Testis (tissue), 5 donors: ENCODE data around the gene RNF144B. TPM values are rescaled to one million over a fixed set of nuclear protein-coding genes. Genes with fewer than 3 reads are reported as not detected.

Source experiments
- DNase-seq: peaks from one replicate; pipeline ENCODE4 v3.0.0-alpha.2; 2019
- H3K27ac ChIP-seq, 2 donors: fragments of 200-600 bp; sonication (generic); one replicate each; pipeline ENCODE4 v1.5.1; 2019
- H3K27me3 ChIP-seq: fragments of 200-600 bp; sonication (generic); one replicate; pipeline ENCODE4 v1.5.1; 2019
- H3K36me3 ChIP-seq: fragments of 200-600 bp; sonication (generic); one replicate; pipeline ENCODE4 v1.5.1; 2017; ENCODE audit warnings: low read depth; ENCODE audit errors: missing control alignments
- H3K4me1 ChIP-seq: fragments of 200-600 bp; sonication (generic); one replicate; pipeline ENCODE4 v1.5.1; 2019
- H3K4me3 ChIP-seq, 2 donors: fragments of 200-600 bp; sonication (generic); one replicate each; pipeline ENCODE4 v1.5.1; 2017 to 2019
- H3K9me3 ChIP-seq: fragments of 200-600 bp; sonication (generic); one replicate; pipeline ENCODE4 v1.5.1; 2017
- CTCF ChIP-seq, 3 experiments: fragments of 450-650 bp in 2 of 3; fragments of 200-600 bp in 1 of 3; sonication (generic) in 1 of 3; IDR thresholded peaks; one replicate each; pipeline ENCODE4 v1.5.1; 2016 to 2019; ENCODE audit warnings: antibody characterized with exemption in 3 of 3, mild to moderate bottlenecking in 2 of 3, moderate library complexity in 1 of 3
- POLR2A ChIP-seq: fragments of 450-650 bp; IDR thresholded peaks from one replicate; pipeline ENCODE4 v1.6.1; 2017; ENCODE audit warnings: antibody characterized with exemption, mild to moderate bottlenecking, moderate library complexity
- WGBS, 2 donors: methylation state at CpG; one replicate each; pipeline ENCODE4 v1.1.5; 2018; 5-methylcytosine and 5-hydroxymethylcytosine counted together
- intact Hi-C: fragments of 100-400 bp; cut with DNase I; formaldehyde crosslinking; loops from one replicate; pipeline ENCODE4 v1.15.1; 2023; ENCODE audit warnings: low total_unique reads
- long read RNA-seq, 2 donors: transcript quantifications; one replicate each; lab custom pipeline, GENCODE V29; 2026
- polyA plus RNA-seq: library from polyadenylated mRNA; stranded (reverse); fragments of 350-450 nt; fragmentation: Illumina TruSeq; extraction: RNeasy Lipid Tissue Mini Kit (QIAGEN cat#74804); gene quantifications from one replicate; pipeline ENCODE4 v1.2.3, GENCODE V29; 2014; ENCODE audit warnings: low read depth, low replicate concordance; ENCODE audit not compliant: insufficient read depth
- total RNA-seq, 2 donors: library from RNA; depleted of rRNA; stranded (reverse); fragments of >200 nt; gene quantifications; one replicate each; pipeline ENCODE4 v1.2.3, GENCODE V29; 2016

Gene RNF144B
- total RNA-seq: 1 to 10 TPM; 6.1 TPM
- 6.3 TPM for polyA plus RNA-seq
- long read RNA-seq, donor 1: 0 reads
- long read RNA-seq, donor 2: 0 reads

DNA sequence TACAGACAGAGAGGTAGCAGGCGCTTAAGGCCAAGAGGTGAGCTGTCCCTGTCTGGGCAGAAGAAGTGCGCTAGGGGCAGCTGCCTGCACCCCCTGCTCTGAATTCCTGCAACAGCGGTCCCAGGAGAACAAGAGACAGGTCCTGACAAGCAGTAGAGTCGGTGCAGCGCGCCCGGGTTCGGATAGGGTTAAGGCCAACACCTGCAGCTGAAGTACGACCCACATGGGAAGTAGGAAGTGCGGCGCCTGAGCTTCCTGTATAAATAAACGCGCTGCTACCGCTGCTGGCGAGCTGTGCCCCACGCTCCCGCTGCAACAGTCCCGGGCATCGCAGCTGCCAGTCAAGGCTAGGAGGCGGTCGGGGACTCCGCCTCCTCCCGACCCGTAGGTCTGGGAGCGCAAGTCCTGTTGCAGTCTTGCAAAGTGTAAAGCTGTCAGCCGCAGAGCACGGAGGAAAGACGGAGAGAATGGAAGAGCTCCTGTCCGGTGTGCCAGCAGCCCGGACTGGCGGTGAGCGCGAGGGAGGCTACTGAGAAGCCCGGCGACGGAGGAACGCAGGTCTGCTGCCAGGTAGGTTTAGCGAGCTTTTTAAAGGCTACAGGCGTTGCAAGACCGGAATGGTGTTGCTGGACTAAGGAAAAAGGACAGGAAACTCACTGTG, at the start of gene RNF144B:
TSS of gene RNF144B (plus strand) at position 290 of the 661 bp plus-strand sequence. CDS start 12,185 bp downstream, outside the sequence.
- H3K4me1 ChIP-seq: peaks cover 13% of the 10 kb centered on the region
- peak; percentile 82 for DNase-seq
- H3K4me3 ChIP-seq: peak within 1 kb of the TSS; percentile 41 to 62
- TF ChIP-seq POLR2A (no peak), CTCF (IDR thresholded peaks at IDR 0.05) (no peak)
- H3K27ac ChIP-seq: peak within 1 kb of the TSS; percentile 51 to 73
- intact Hi-C loops: no loop called here
- H3K27me3 ChIP-seq: no peaks in the 10 kb centered on the region
- no peaks in the 10 kb centered on the region for H3K36me3 ChIP-seq
- H3K9me3 ChIP-seq: no peaks in the 10 kb centered on the region
- WGBS, 2 donors: 1 to 2% methylated on average over 25 to 40 of the region's 40 CpGs

- no peak overlapping the region for H3K27ac ChIP-seq
- no peak overlapping the region for H3K4me3 ChIP-seq
- DNase-seq: no peak
- no peak for TF ChIP-seq POLR2A
- TF ChIP-seq CTCF (IDR thresholded peaks at IDR 0.05): no peak
- no peaks in the 10 kb centered on the region for H3K9me3 ChIP-seq
- no peaks in the 10 kb centered on the region for H3K4me1 ChIP-seq
- no peaks in the 10 kb centered on the region for H3K36me3 ChIP-seq
- WGBS, 2 donors: 80 to 95% methylated on average over 1 of the region's 1 CpG
- H3K27me3 ChIP-seq: no peaks in the 10 kb centered on the region
- intact Hi-C loops: no loop called here
Observed at GRCh38 chr6:18339599-18339998, 47.6 kb upstream of the RNF144B start.

GRCh38 chr6:18340781-18341551, 46.2 kb upstream of the RNF144B start:
- H3K27me3 ChIP-seq: no peaks in the 10 kb centered on the region
- H3K36me3 ChIP-seq: no peaks in the 10 kb centered on the region
- no peak for DNase-seq
- H3K27ac ChIP-seq: no peak overlapping the region
- no peaks in the 10 kb centered on the region for H3K4me1 ChIP-seq
- H3K4me3 ChIP-seq: no peak overlapping the region
- no peaks in the 10 kb centered on the region for H3K9me3 ChIP-seq
- intact Hi-C loops: no loop called here
- TF ChIP-seq CTCF (IDR thresholded peaks at IDR 0.05) (no peak), POLR2A (no peak)
- 80% methylated on average over 7 of the region's 7 CpGs for WGBS, 2 donors

DNA sequence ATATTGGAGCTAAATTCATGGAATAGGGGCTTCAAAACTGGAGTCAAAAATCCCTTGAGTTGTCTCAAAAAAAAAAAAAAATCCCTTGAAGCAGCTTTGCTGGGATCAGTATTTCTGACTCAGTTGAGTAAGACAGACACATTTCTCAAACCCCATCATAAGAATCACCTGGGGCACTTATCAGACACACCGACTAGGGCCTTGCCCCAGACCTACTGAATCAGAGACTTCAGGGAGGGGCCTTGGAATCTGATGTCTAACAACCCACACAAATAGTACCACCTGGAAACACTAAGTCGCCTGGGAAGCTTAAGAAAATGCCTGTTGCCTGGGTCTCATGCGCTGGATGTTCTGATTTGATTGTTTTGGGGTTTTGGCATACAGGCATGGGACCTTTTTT, 44.9 kb upstream of the RNF144B start:
- Histone ChIP-seq H3K27ac (no peak overlapping the region), H3K4me3 (no peak overlapping the region), H3K27me3 (no peaks in the 10 kb centered on the region), H3K9me3 (no peaks in the 10 kb centered on the region), H3K36me3 (no peaks in the 10 kb centered on the region), H3K4me1 (no peaks in the 10 kb centered on the region)
- DNase-seq: no peak
- TF ChIP-seq CTCF (IDR thresholded peaks at IDR 0.05) (no peak), POLR2A (no peak)
- intact Hi-C loops: no loop called here
- 88 to 95% methylated on average over 3 of the region's 3 CpGs for WGBS, 2 donors
